Panc1 (cell line): Measurements from ENCODE around the gene TMPRSS11D. TPM values are rescaled to one million over a fixed set of nuclear protein-coding genes. Genes with fewer than 3 reads are reported as not detected.

ENCODE experiments used
- ATAC-seq: fragments of 200-7000 bp; cut with Tn5 transposase; 2 replicates; pipeline ENCODE4 v1.9.1; 2020; ENCODE audit warnings: mild to moderate bottlenecking, moderate library complexity
- BruUV-seq: library from RNA; stranded (reverse); fragments of 400-500 nt; replicated peaks from 2 replicates; lab custom pipeline; 2021; lab: Mats Ljungman, UMichigan
- CTCF ChIA-PET: fragments of 300-600 bp; sonication (Branson Sonifier 250); formaldehyde crosslinking; loops from one replicate; lab custom pipeline; 2022; ENCODE audit warnings: antibody characterized with exemption; lab: Charles Lee
- POLR2A ChIA-PET: fragments of 300-600 bp; sonication (Branson Sonifier 250); formaldehyde crosslinking; loops from one replicate; lab custom pipeline; 2022; ENCODE audit warnings: antibody characterized with exemption; lab: Charles Lee
- DNase-seq: peaks from one replicate; pipeline ENCODE4 v3.0.0-alpha.2; 2010; ENCODE audit warnings: low read depth, low spot score
- H3K27ac ChIP-seq: 2 replicates; pipeline ENCODE4 v1.5.1; 2011; ENCODE audit warnings: mild to moderate bottlenecking, low read length, inconsistent platforms
- H3K27me3 ChIP-seq: fragments of 200-500 bp; sonication (Bioruptor generic); 2 replicates; pipeline ENCODE4 v1.6.0; 2014; ENCODE audit warnings: low read length, inconsistent platforms; ENCODE audit not compliant: control insufficient read depth, insufficient read depth
- H3K36me3 ChIP-seq: fragments of 200-500 bp; sonication (Bioruptor generic); 2 replicates; pipeline ENCODE4 v1.5.1; 2014; ENCODE audit warnings: inconsistent platforms, mild to moderate bottlenecking, low read length, moderate library complexity; ENCODE audit not compliant: control insufficient read depth, insufficient read depth
- H3K4me1 ChIP-seq: 2 replicates; pipeline ENCODE4 v1.5.1; 2011; ENCODE audit warnings: inconsistent platforms, mild to moderate bottlenecking, low read length, moderate library complexity; ENCODE audit not compliant: control insufficient read depth, insufficient read depth
- H3K4me3 ChIP-seq, 2 experiments: 2 replicates each; pipeline ENCODE4 v1.5.1; 2011 to 2012; ENCODE audit warnings: low read depth in 2 of 2, low read length in 2 of 2, mild to moderate bottlenecking in 2 of 2, inconsistent platforms in 1 of 2, moderate library complexity in 1 of 2
- H3K9me3 ChIP-seq: fragments of 200-500 bp; sonication (Bioruptor generic); 2 replicates; pipeline ENCODE4 v1.5.1; 2014; ENCODE audit warnings: low read depth, mild to moderate bottlenecking, inconsistent platforms, low read length, moderate library complexity; ENCODE audit not compliant: control insufficient read depth, insufficient read depth
- POLR2AphosphoS5 ChIP-seq: IDR thresholded peaks from 2 replicates; pipeline ENCODE4 v1.6.1; 2012; ENCODE audit warnings: mild to moderate bottlenecking, low read depth, low read length, moderate library complexity
- SIN3A ChIP-seq: IDR thresholded peaks from 2 replicates; pipeline ENCODE4 v1.6.1; 2012; ENCODE audit warnings: low read depth, mild to moderate bottlenecking, low read length, moderate library complexity, borderline replicate concordance; ENCODE audit not compliant: insufficient read depth
- TCF7L2 ChIP-seq: IDR thresholded peaks from 2 replicates; pipeline ENCODE4 v1.6.1; 2011; ENCODE audit warnings: mild to moderate bottlenecking, low read depth, low read length, inconsistent platforms
- in situ Hi-C: cut with HindIII; loops from 2 replicates; pipeline ENCODE4 v1.10.0; 2016; ENCODE audit warnings: low sequenced_read_pairs, low pct_unique_long_range_greater_than_20kb
- intact Hi-C: fragments of 100-400 bp; cut with micrococcal nuclease; formaldehyde crosslinking; loops from one replicate; pipeline ENCODE4 v1.10.0; 2022; ENCODE audit not compliant: unreplicated experiment
- total RNA-seq: library from RNA; stranded (reverse); gene quantifications from one replicate; pipeline ENCODE4 v1.2.1, GENCODE V29; 2021; ENCODE audit not compliant: unreplicated experiment
- TF ChIP-seq, protein P1 (sequence below): fragments of 450-650 bp; IDR thresholded peaks from 2 replicates; pipeline ENCODE4 v1.5.1; 2017; ENCODE audit warnings: mild to moderate bottlenecking
- TF ChIP-seq, protein P2 (sequence below), 2 experiments: IDR thresholded peaks; 2 replicates each; pipeline ENCODE4 v1.6.1; 2011 to 2012; ENCODE audit warnings: low read depth in 2 of 2, control low read depth in 1 of 2, low read length in 1 of 2, mild to moderate bottlenecking in 1 of 2, moderate library complexity in 1 of 2; ENCODE audit not compliant: insufficient read depth in 1 of 2

TMPRSS11D gene
- total RNA-seq, 1 experiment from 2014 or later, result not detected

DNA sequence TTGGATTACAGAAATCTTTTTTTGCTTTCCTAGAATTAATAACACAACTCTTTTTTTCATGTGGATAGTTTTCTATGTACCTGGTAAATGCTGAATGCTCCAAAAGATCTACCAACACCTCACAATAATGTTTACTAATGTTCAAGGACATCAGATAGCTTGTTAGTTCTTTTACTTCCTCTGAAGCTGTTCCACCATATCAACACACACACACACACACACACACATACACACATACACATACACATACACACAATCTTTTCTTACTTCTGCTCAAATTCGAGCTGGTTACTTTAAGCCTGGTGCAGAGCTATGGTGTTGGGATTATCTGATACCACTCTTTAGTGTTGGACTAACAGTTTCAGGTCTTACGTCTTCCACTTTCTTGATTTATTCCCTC lies 28.3 kb upstream of the TMPRSS11D start:
- no peak for DNase-seq
- in situ Hi-C loops, result no loop called here
- Histone ChIP-seq H3K4me1 (no peaks in the 10 kb centered on the region), H3K27me3 (no peaks in the 10 kb centered on the region), H3K27ac (no peak overlapping the region), H3K36me3 (no peaks in the 10 kb centered on the region), H3K4me3 (no peak overlapping the region), H3K9me3 (no peaks in the 10 kb centered on the region)
- CTCF ChIA-PET, result no interaction called here
- BruUV-seq, result no TSS peak
- TF ChIP-seq SIN3A (no peak), POLR2AphosphoS5 (no peak), TCF7L2 (no peak)
- TF ChIP-seq, protein P1, sequence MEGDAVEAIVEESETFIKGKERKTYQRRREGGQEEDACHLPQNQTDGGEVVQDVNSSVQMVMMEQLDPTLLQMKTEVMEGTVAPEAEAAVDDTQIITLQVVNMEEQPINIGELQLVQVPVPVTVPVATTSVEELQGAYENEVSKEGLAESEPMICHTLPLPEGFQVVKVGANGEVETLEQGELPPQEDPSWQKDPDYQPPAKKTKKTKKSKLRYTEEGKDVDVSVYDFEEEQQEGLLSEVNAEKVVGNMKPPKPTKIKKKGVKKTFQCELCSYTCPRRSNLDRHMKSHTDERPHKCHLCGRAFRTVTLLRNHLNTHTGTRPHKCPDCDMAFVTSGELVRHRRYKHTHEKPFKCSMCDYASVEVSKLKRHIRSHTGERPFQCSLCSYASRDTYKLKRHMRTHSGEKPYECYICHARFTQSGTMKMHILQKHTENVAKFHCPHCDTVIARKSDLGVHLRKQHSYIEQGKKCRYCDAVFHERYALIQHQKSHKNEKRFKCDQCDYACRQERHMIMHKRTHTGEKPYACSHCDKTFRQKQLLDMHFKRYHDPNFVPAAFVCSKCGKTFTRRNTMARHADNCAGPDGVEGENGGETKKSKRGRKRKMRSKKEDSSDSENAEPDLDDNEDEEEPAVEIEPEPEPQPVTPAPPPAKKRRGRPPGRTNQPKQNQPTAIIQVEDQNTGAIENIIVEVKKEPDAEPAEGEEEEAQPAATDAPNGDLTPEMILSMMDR, result no peak
- TF ChIP-seq, protein P2, sequence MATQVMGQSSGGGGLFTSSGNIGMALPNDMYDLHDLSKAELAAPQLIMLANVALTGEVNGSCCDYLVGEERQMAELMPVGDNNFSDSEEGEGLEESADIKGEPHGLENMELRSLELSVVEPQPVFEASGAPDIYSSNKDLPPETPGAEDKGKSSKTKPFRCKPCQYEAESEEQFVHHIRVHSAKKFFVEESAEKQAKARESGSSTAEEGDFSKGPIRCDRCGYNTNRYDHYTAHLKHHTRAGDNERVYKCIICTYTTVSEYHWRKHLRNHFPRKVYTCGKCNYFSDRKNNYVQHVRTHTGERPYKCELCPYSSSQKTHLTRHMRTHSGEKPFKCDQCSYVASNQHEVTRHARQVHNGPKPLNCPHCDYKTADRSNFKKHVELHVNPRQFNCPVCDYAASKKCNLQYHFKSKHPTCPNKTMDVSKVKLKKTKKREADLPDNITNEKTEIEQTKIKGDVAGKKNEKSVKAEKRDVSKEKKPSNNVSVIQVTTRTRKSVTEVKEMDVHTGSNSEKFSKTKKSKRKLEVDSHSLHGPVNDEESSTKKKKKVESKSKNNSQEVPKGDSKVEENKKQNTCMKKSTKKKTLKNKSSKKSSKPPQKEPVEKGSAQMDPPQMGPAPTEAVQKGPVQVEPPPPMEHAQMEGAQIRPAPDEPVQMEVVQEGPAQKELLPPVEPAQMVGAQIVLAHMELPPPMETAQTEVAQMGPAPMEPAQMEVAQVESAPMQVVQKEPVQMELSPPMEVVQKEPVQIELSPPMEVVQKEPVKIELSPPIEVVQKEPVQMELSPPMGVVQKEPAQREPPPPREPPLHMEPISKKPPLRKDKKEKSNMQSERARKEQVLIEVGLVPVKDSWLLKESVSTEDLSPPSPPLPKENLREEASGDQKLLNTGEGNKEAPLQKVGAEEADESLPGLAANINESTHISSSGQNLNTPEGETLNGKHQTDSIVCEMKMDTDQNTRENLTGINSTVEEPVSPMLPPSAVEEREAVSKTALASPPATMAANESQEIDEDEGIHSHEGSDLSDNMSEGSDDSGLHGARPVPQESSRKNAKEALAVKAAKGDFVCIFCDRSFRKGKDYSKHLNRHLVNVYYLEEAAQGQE (IDR thresholded peaks at IDR 0.05; ENCODE audit: insufficient read depth in 1 of 2, low read depth in 2 of 2, low read length in 1 of 2), result no peak
- no peak for ATAC-seq
- POLR2A ChIA-PET, result no interaction called here
- intact Hi-C loops, result loop anchor here (5.0 kb wide), 2 partner anchors 40 to 365 kb away; partner anchors contain the start of gene CENPC

DNA sequence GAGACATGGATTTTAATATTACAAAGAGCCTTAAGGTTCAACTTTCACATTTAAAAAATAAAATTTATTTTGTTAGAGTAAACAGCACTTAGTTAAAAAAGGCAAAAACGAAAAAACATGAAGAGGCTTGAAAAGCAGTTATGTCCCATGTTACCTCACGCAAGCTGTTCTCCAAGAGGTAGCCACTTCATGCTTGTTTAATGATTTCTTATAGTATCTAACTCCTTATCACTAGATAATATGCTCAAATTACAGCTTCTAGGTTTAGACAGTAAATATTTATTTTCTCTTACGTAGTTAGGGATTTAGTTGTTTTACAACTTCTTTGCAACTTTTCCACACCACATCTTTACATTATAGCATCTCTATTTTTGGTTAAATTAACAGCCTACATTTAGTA lies 27.8 kb upstream of the TMPRSS11D start:
- ChIA-PET POLR2A (no interaction called here), CTCF (no interaction called here)
- ATAC-seq (no peak), DNase-seq (no peak)
- Histone ChIP-seq H3K27me3 (no peaks in the 10 kb centered on the region), H3K9me3 (no peaks in the 10 kb centered on the region), H3K27ac (no peak overlapping the region), H3K4me1 (no peaks in the 10 kb centered on the region), H3K36me3 (no peaks in the 10 kb centered on the region), H3K4me3 (no peak overlapping the region)
- in situ Hi-C loops, result no loop called here
- no TSS peak for BruUV-seq
- intact Hi-C loops, result loop anchor here (5.0 kb wide), 2 partner anchors 39 to 364 kb away; partner anchors contain the start of gene CENPC
- TF ChIP-seq, protein P1, result no peak
- TF ChIP-seq TCF7L2 (no peak), POLR2AphosphoS5 (no peak), SIN3A (no peak)
- TF ChIP-seq, protein P2 (IDR thresholded peaks at IDR 0.05; ENCODE audit: insufficient read depth in 1 of 2, low read depth in 2 of 2, low read length in 1 of 2), result no peak
